Measurements from ENCODE around the gene ACTR2.

DNA sequence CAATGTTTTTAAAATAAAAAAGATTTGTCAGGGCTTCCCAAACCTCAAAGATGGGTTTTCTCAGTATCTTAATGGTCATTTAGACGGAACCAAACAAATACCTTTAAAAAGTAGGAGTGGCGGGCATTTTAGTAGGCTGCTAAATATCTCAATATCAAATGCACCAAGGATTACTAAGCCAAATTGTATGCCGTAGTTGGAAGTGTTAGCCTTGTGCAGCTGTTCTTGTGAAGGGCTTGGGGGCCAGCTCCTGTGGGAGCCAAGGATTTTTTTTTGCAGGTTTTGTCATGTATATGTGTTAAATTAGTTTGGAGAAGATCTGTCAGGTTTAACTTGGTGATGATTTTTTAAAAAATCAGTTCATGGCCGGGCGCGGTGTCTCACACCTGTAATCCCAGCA lies 52.1 kb downstream of the ACTR2 start:
- no peak for TF ChIP-seq CTCF (IDR thresholded peaks at IDR 0.05 in 4 of 5, conservative IDR thresholded peaks at IDR 0.05 in 1 of 5)
- no peak for TF ChIP-seq POLR2A (IDR thresholded peaks at IDR 0.05)

All from gastrocnemius medialis (tissue), 4 donors.